NCI-H524 (cell line): ENCODE measurements around the gene SLC23A1.

Experiments
- DNase-seq, 2 experiments: peaks; one replicate each; lab custom pipeline; 2025; lab: John Stamatoyannopoulos, UW

The SLC23A1 gene

GRCh38 chr5:139406963-139407362 is 23.9 kb upstream of the SLC23A1 start:
- DNase-seq: no peak

- DNase-seq: peak; percentile 30 to 58
These were observed 21.4 kb upstream of the SLC23A1 start for GRCh38 chr5:139404484-139404840.

- peak; percentile 95 for DNase-seq
These were observed 20.8 kb upstream of the SLC23A1 start, which contains the start of gene SPATA24 for GRCh38 chr5:139403787-139404483. Gene SPATA24, minus strand, starts transcription at chr5:139404089. Its CDS starts 29 bp downstream, at chr5:139404060.

- DNase-seq: no peak
These were observed 20.3 kb upstream of the SLC23A1 start for GRCh38 chr5:139403418-139403786.

GRCh38 chr5:139402561-139403158 is 19.6 kb upstream of the SLC23A1 start:
- peak; percentile 12 to 17 for DNase-seq

- no peak for DNase-seq
These were observed 18.4 kb upstream of the SLC23A1 start for GRCh38 chr5:139401546-139401945.

GRCh38 chr5:139399501-139400121 is 16.5 kb upstream of the SLC23A1 start:
- DNase-seq: no peak

GRCh38 chr5:139397921-139398320 is 14.8 kb upstream of the SLC23A1 start:
- DNase-seq: no peak

GRCh38 chr5:139396691-139397090 is 13.6 kb upstream of the SLC23A1 start:
- no peak for DNase-seq

GRCh38 chr5:139395844-139396640 is 12.9 kb upstream of the SLC23A1 start:
- no peak for DNase-seq

GRCh38 chr5:139394654-139395566 is 11.8 kb upstream of the SLC23A1 start, which contains the start of gene PROB1:
Gene PROB1, minus strand, starts transcription at chr5:139395104. Its CDS starts 23 bp downstream, at chr5:139395081.
- DNase-seq: no peak

- peak; percentile 21 to 50 for DNase-seq
These were observed 11.1 kb upstream of the SLC23A1 start for GRCh38 chr5:139394123-139394653.

GRCh38 chr5:139393497-139394122 is 10.5 kb upstream of the SLC23A1 start:
- DNase-seq: no peak

- DNase-seq: peak; percentile 29 to 56
These were observed 9.8 kb upstream of the SLC23A1 start for GRCh38 chr5:139392678-139393496.

- no peak for DNase-seq
These were observed 9.2 kb upstream of the SLC23A1 start for GRCh38 chr5:139392324-139392677.

GRCh38 chr5:139391570-139392323 is 8.7 kb upstream of the SLC23A1 start:
- no peak for DNase-seq

GRCh38 chr5:139390639-139391569 is 7.8 kb upstream of the SLC23A1 start:
- DNase-seq: no peak
